GM19035 (cell line): ENCODE data around the gene LST1.
A peak's percentile ranks its signal among the peaks of the same experiment; 100 is the strongest.

ENCODE experiments used
- ATAC-seq: cut with Tn5 transposase; IDR thresholded peaks from one replicate; pipeline ENCODE4 v1.9.1; 2021; ENCODE audit not compliant: unreplicated experiment

LST1 gene

GRCh38 chr6:31619805-31620585, 33.9 kb downstream of the LST1 start:
- ATAC-seq, result peak; percentile 80

- peak; percentile 41 for ATAC-seq
These were observed 34.7 kb downstream of the LST1 start, which contains the start of gene PRRC2A for GRCh38 chr6:31620586-31621319. PRRC2A (plus strand) TSS chr6:31620715; CDS start chr6:31622790, 2,075 bp downstream.

- ATAC-seq, result no peak
These were observed 35.4 kb downstream of the LST1 start for GRCh38 chr6:31621320-31621939.

DNA sequence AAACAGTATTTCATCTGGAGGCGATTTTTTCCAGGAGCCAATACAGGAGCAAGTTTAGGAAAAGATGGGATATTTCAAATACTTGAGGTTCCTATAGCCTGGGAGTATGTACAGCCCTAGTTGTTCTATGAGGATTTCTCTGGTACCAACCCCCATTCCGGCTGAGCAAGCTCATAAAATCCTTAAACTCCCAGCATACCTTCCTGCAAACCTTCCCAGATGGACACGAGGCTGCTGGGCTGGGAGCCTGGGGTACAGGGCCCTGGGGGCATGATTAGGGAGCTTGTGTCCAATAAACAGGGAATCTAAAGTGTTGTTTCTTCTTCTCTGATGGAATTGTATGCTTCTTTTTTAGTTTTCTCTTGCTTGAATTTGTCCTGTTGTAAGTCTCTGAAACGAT, 35.9 kb downstream of the LST1 start:
- ATAC-seq, result no peak

- ATAC-seq, result no peak
These were observed 36.6 kb downstream of the LST1 start for GRCh38 chr6:31622684-31623091.

GRCh38 chr6:31624070-31624469, 38.0 kb downstream of the LST1 start:
- ATAC-seq, result no peak

GRCh38 chr6:31626952-31627351, 40.9 kb downstream of the LST1 start:
- no peak for ATAC-seq

GRCh38 chr6:31627690-31628287, 41.7 kb downstream of the LST1 start:
- no peak for ATAC-seq

- ATAC-seq, result no peak
These were observed 42.9 kb downstream of the LST1 start for GRCh38 chr6:31629014-31629413.

GRCh38 chr6:31630177-31630934, 44.3 kb downstream of the LST1 start:
- no peak for ATAC-seq

GRCh38 chr6:31631209-31631608, 45.1 kb downstream of the LST1 start:
- no peak for ATAC-seq

GRCh38 chr6:31631681-31632278, 45.7 kb downstream of the LST1 start:
- ATAC-seq, result no peak

DNA sequence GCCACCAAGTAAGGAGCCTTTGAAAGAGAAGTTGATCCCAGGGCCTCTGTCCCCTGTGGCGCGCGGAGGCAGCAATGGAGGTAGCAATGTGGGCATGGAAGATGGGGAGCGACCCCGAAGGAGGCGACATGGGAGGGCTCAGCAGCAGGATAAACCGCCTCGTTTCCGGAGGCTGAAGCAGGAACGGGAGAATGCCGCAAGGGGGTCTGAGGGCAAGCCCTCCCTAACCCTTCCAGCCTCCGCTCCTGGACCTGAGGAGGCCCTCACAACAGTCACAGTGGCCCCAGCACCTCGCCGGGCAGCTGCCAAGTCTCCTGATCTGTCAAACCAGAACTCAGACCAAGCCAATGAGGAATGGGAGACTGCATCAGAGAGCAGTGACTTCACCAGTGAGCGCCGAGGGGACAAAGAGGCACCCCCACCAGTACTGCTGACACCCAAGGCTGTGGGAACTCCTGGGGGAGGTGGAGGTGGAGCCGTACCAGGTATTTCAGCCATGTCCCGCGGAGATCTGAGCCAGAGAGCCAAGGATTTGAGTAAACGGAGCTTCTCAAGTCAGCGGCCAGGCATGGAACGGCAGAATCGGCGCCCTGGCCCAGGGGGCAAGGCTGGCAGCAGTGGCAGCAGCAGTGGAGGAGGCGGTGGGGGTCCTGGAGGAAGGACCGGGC, 46.3 kb downstream of the LST1 start:
- no peak for ATAC-seq

DNA sequence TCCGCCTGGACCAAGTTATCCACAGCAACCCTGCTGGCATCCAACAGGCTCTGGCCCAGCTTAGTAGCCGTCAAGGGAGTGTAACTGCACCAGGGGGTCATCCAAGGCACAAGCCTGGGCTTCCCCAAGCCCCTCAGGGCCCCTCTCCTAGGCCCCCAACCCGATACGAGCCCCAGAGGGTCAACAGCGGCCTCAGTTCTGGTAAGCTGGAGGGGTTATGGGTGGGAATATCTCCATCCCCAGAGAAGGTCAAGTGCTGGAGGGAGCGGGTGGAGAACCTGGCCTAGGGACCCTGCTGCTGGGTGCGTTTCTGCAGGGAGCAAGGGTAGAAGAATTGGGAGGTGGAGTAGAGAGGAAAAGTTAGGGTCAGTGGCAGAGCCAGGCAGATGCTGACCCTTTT, 47.4 kb downstream of the LST1 start:
- no peak for ATAC-seq

GRCh38 chr6:31634131-31634530, 48.1 kb downstream of the LST1 start:
- ATAC-seq, result no peak

DNA sequence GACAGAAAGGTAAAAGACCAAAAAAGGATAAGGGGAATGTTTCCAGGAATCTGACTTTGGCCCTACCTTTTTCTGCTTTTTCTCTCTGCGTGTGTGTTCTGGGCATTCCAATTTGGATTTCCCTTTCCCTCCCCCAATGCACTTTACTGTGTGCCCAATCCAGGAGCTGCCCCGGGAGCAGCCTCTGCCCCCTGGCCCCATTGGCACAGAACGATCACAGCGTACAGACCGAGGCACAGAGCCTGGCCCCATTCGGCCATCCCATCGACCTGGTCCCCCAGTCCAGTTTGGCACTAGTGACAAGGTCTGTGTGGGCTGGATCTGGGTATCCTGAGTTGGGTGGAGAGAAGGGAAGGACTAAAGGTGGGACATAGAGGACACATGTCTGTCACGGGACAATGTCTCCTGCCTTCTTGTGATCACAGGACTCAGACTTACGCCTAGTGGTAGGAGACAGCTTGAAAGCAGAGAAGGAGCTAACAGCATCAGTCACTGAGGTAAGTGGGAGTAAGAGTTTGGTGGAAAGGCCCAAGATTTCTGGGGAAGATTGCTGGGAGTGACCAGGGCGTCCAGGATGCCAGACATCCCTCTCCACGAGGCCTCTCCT, 49.0 kb downstream of the LST1 start:
- ATAC-seq, result no peak

- ATAC-seq, result no peak
These were observed 50.9 kb downstream of the LST1 start for GRCh38 chr6:31636698-31637596.
